ENCODE results near the gene ST3GAL3.

DNA sequence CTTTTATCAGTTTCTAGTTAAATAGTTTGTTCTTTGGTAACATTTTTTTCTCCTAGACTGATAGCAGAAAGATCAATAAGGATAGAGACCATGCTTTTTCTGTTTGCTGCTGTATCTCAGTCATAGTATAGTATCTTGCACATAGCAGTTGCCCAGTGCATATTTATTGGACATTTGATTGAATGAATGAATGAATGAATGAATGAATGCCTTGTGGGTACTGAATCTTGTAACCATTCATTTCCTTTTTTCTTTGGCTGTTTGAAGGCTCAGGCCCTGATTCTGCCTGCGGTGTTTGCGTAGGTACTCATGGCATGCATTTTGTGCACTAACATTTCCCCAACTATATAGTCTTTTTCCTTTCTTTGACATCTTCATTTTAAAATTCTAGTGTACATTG lies 83.9 kb downstream of the ST3GAL3 start:
- TF ChIP-seq CTCF (conservative IDR thresholded peaks at IDR 0.05) (no peak), EZH2 (IDR thresholded peaks at IDR 0.05; ENCODE audit: low read depth) (no peak)

All from PC-9 (cell line).